ENCODE results near the gene ADGRV1.

Gene ADGRV1

DNA sequence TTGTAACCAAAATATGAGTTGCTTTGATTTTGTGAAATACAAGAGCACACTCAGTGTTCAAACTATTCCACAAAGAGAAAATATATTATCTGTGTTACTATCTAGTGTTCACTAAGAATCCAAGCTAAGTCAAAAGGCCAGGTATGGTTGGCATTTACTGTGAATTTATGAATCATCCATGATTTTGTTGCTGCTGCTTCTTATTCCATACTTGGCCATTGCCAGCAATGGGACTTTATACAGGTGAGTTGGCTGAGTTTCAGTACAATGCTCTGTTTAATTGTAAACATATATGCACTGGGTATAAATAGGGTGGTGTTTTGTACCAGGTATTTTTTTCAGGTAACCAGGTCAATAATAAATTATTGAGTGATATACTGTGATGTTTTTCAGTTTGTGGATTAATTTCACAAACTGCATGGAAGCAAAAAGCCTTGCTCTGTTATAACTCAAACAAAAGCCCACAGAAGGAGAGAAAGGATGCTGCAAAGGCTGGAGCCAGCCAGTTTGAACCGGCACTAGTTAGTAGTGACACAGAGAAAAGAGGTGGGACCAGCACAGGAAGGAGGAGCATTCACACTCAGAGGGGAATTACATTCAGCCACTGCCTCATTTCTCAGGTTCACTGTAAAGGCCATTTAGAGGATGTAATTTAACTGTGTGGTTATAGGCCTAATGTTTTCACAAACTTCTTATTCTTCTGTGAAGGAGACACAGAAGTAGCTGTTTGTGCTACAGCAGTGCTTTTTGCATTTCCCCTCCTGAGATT lies 381.8 kb downstream of the ADGRV1 start:
- peak overlapping the region; percentile 42 to 44 for H3K4me3 Mint-ChIP-seq
- DNase-seq (peak; percentile 25 to 66), ATAC-seq (peak; percentile 100)
- peak overlapping the region in 1 of 2 donors; percentile 19 for H3K27ac Mint-ChIP-seq
- H3K9me3 Mint-ChIP-seq, result no peaks in the 10 kb centered on the region
- peaks cover 15% of the 10 kb centered on the region for H3K4me1 Mint-ChIP-seq
- H3K27me3 Mint-ChIP-seq, result no peaks in the 10 kb centered on the region

- H3K4me3 Mint-ChIP-seq, result peak overlapping the region in 1 of 2 donors; percentile 42
- ATAC-seq, result no peak
- H3K27ac Mint-ChIP-seq, result no peak overlapping the region
- no peaks in the 10 kb centered on the region for H3K27me3 Mint-ChIP-seq
- H3K4me1 Mint-ChIP-seq, result peaks cover 15% of the 10 kb centered on the region
- no peak for DNase-seq
- no peaks in the 10 kb centered on the region for H3K9me3 Mint-ChIP-seq
Measured at GRCh38 chr5:90941002-90941720, 382.6 kb downstream of the ADGRV1 start.

- Mint-ChIP-seq H3K4me3 (no peak overlapping the region), H3K9me3 (no peaks in the 10 kb centered on the region), H3K27ac (no peak overlapping the region), H3K27me3 (no peaks in the 10 kb centered on the region), H3K4me1 (peaks cover 15% of the 10 kb centered on the region)
- ATAC-seq (no peak), DNase-seq (no peak)
Measured at GRCh38 chr5:90944116-90944515, 385.5 kb downstream of the ADGRV1 start.

DNA sequence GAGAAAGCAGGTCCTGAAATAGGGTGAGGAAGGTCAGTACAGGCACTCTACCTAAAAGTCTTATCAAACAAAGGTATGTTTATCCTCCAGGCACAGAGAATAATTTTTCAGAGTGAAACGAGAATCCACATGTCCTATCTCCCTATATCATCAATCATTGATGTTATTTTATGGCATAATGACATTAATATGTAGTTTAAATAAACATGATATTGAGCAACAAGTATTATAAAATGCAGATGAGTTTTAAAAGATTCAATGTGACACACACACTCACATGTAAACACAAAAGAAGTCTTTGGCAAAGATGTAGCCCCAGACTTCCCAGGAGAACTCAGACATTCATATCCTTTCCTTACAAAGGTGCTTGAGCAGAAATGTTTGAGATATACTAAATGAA lies 389.1 kb downstream of the ADGRV1 start:
- Mint-ChIP-seq H3K4me1 (no peaks in the 10 kb centered on the region), H3K9me3 (no peaks in the 10 kb centered on the region), H3K27ac (no peak overlapping the region), H3K4me3 (no peak overlapping the region), H3K27me3 (peaks cover 9% of the 10 kb centered on the region)
- DNase-seq, result no peak
- no peak for ATAC-seq

GRCh38 chr5:90948969-90949368 lies 390.4 kb downstream of the ADGRV1 start:
- ATAC-seq, result no peak
- Mint-ChIP-seq H3K9me3 (no peaks in the 10 kb centered on the region), H3K27ac (no peak overlapping the region), H3K27me3 (peaks cover 13% of the 10 kb centered on the region), H3K4me3 (no peak overlapping the region), H3K4me1 (no peaks in the 10 kb centered on the region)
- no peak for DNase-seq

DNA sequence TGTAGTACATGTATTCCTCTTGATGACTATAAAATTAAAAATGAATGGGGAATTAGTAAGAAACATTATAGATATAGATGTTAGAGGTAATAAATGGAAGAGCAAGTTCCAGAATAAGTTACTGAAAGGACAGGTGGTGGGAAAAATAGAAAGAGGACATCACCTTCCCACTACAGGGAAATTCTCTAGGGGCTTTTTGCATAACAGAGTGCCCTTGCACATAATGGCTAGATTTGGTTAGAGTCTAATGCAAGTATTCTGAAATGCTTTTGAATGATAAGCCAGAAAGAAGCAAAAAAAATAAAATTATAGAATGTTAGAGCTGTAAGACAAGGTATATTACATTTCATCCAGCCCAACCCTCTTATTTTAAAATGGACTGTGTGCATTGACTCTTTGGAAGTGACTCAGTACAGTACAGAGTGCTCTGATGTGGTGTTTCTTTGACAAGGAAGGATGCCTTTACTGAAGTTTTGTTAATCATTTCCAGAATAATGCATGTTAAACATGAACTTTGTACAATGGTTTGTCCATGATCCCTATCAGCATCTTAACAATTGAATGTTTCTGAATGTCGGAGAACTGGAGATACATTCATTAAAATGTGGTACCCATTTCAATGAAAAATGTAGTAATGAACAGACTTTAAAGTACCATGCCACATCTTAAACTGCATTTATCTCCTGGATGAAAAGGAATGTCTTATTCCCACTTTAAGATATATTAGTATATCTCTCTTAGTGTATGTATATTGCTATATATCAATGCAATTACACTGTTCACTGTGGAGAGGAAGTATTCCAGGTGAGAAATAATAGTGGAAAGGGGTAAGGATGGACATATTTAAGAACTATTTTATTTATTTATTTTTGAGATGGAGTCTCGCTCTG lies 391.1 kb downstream of the ADGRV1 start:
- DNase-seq (no peak), ATAC-seq (no peak)
- H3K4me1 Mint-ChIP-seq, result no peaks in the 10 kb centered on the region
- H3K4me3 Mint-ChIP-seq, result no peak overlapping the region
- H3K27ac Mint-ChIP-seq, result no peak overlapping the region
- H3K9me3 Mint-ChIP-seq, result no peaks in the 10 kb centered on the region
- peaks cover 13% of the 10 kb centered on the region for H3K27me3 Mint-ChIP-seq

- H3K4me1 Mint-ChIP-seq, result peaks cover 6% of the 10 kb centered on the region
- no peak overlapping the region for H3K27ac Mint-ChIP-seq
- H3K9me3 Mint-ChIP-seq, result no peaks in the 10 kb centered on the region
- no peak overlapping the region for H3K4me3 Mint-ChIP-seq
- DNase-seq, result no peak
- peaks cover 13% of the 10 kb centered on the region for H3K27me3 Mint-ChIP-seq
- ATAC-seq, result no peak
Measured at GRCh38 chr5:90955001-90955635, 396.5 kb downstream of the ADGRV1 start.

DNA sequence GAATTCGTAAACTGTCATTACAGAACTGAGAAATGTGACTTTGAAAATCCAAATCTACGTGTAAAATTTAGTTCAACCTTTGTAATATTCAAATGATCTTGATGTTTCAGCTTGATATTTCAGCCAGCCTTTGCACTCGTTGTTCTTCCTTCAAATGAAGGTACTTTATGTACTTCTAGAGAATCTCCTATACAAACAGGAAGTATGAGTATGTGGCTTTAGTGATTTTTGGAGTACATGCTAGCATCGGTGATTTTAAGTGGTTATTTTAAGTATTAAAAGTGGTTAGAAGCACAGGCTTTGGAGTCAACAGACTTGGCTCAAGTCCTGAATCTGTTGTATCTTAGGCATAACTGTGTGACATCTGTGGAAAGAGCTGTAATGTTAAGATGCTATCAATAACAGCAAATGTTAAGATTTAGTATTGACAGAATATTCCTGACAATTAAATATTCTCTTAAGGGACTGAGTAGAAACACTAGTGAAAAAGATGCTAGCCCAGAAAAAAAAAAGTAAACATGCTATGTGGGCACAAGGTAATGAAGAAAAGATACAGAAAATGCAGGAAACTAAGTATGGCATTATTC lies 398.0 kb downstream of the ADGRV1 start:
- Mint-ChIP-seq H3K27me3 (peaks cover 13% of the 10 kb centered on the region), H3K4me1 (peaks cover 6% of the 10 kb centered on the region), H3K4me3 (no peak overlapping the region), H3K27ac (no peak overlapping the region), H3K9me3 (no peaks in the 10 kb centered on the region)
- DNase-seq (no peak), ATAC-seq (no peak)

DNA sequence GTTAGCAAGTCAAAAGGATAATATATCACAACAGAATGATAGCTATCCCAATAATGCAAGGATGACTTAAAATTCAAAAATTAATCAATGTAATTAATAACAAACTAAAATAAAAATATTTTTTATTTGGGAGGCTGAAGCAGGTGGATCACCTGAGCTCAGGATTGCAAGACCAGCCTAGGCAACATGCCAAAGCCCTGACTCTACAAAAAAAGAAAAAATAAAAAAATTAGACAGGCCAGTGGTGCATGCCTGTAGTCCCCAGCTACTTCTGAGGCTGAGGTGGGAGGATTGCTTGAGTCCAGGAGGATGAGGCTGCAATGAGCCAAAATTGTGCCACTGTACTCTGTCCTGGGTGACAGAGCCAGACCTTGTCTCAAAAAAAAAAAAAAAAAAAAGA lies 399.3 kb downstream of the ADGRV1 start:
- no peak overlapping the region for H3K27ac Mint-ChIP-seq
- DNase-seq (no peak), ATAC-seq (no peak)
- H3K27me3 Mint-ChIP-seq, result peaks cover 2% of the 10 kb centered on the region
- no peak overlapping the region for H3K4me3 Mint-ChIP-seq
- H3K4me1 Mint-ChIP-seq, result peaks cover 6% of the 10 kb centered on the region
- no peaks in the 10 kb centered on the region for H3K9me3 Mint-ChIP-seq

DNA sequence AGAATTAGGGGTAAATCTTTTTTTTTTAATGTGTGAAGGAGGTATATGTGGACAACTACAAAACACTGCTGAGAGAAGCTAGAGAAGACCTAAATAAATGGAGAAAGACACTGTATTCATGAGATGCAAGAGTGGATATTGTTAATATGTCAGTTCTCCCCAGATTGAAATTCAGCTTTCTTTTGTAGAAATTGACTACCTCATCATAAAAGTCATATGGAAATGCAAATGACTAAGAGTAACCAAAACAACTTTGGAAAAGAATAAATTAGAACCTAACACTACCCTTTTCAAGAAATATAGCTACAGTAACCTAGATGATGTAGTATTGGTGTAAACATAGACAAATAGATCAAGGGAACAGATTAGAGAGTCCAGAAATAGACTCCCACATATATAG lies 400.7 kb downstream of the ADGRV1 start:
- DNase-seq (no peak), ATAC-seq (no peak)
- H3K27me3 Mint-ChIP-seq, result no peaks in the 10 kb centered on the region
- H3K27ac Mint-ChIP-seq, result no peak overlapping the region
- peaks cover 6% of the 10 kb centered on the region for H3K4me1 Mint-ChIP-seq
- H3K4me3 Mint-ChIP-seq, result no peak overlapping the region
- H3K9me3 Mint-ChIP-seq, result no peaks in the 10 kb centered on the region

GRCh38 chr5:90962481-90962880 lies 403.9 kb downstream of the ADGRV1 start:
- no peak for DNase-seq
- no peak for ATAC-seq
- Mint-ChIP-seq H3K4me3 (no peak overlapping the region), H3K4me1 (peaks cover 8% of the 10 kb centered on the region), H3K9me3 (peaks cover 0 to 9% of the 10 kb centered on the region in 2 donors), H3K27me3 (peaks cover 11% of the 10 kb centered on the region), H3K27ac (no peak overlapping the region)

- ATAC-seq, result no peak
Measured at GRCh38 chr5:90965110-90965685, 406.6 kb downstream of the ADGRV1 start.

DNA sequence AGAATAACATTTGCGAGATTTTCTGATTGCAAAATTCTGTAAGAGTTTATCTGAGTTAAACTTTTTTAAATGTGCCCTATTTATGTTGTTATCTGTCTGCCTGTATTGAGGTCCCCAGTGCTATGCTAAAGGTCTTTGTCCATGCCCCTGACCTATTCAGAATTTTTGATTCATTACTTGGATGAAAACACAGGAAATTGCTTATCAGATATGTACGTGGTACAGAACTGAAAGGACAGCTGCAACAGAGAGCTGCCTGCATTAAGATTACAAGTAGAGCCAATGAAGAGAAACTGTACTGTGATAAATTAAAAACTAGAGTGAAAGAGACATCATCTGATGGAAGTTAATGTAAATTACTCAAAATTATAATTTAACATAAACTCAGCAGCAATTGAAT lies 408.8 kb downstream of the ADGRV1 start:
- no peak for DNase-seq

More at GRCh38 chr5:90965110-90965685, 406.6 kb downstream of the ADGRV1 start:
- DNase-seq, result no peak
- Mint-ChIP-seq H3K9me3 (peaks cover 0 to 9% of the 10 kb centered on the region in 2 donors), H3K27me3 (peaks cover 17% of the 10 kb centered on the region), H3K27ac (no peak overlapping the region), H3K4me3 (no peak overlapping the region), H3K4me1 (peaks cover 8% of the 10 kb centered on the region)

DNA sequence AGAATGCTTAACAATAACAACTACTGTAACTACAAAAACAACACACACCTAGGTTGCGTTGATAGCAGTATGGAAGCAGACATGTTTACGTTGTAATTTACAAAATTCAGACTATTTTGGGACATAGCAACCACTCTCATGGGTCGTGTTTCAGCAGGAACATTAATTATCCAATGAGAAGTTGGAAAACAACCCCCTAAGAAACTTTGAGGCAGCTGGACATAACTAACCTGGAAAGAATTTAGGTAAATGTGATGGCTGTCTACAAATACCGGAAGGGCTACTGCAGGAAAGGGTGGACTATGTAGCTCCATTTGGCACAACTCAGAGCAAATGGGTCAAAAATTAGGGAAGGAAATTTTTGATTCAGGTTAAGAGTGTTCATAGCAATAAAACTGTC lies 409.3 kb downstream of the ADGRV1 start:
- H3K27me3 Mint-ChIP-seq, result peaks cover 32% of the 10 kb centered on the region
- no peak for ATAC-seq
- peaks cover 9 to 13% of the 10 kb centered on the region in 2 donors for H3K9me3 Mint-ChIP-seq
- H3K27ac Mint-ChIP-seq, result no peak overlapping the region
- no peak for DNase-seq
- H3K4me1 Mint-ChIP-seq, result peaks cover 8% of the 10 kb centered on the region
- no peak overlapping the region for H3K4me3 Mint-ChIP-seq

More for the DNA sequence above, 408.8 kb downstream of the ADGRV1 start:
- peaks cover 28% of the 10 kb centered on the region for H3K27me3 Mint-ChIP-seq
- no peak overlapping the region for H3K27ac Mint-ChIP-seq
- H3K4me1 Mint-ChIP-seq, result peaks cover 8% of the 10 kb centered on the region
- peaks cover 9% of the 10 kb centered on the region in 2 donors for H3K9me3 Mint-ChIP-seq
- ATAC-seq, result no peak
- H3K4me3 Mint-ChIP-seq, result no peak overlapping the region
